OCI-LY3 (cell line): Measurements from ENCODE around the gene C11orf16.

ENCODE experiments used
- CTCF ChIP-seq: fragments of 200-600, 300-600 bp; sonication (generic); IDR thresholded peaks from 2 replicates; pipeline ENCODE4 v1.5.1; 2014; ENCODE audit warnings: antibody characterized with exemption, low read length, low read depth
- EZH2phosphoT487 ChIP-seq: fragments of 200-600 bp; shearing (Covaris generic); IDR thresholded peaks from 2 replicates; pipeline ENCODE4 v1.6.1; 2018; ENCODE audit warnings: antibody characterized with exemption, mixed run types, low read depth

GRCh38 chr11:8886322-8886721, 46.4 kb downstream of the C11orf16 start:
- TF ChIP-seq CTCF = no peak
- TF ChIP-seq EZH2phosphoT487 = no peak
